Ovary (tissue), 9 donors: ENCODE results near the gene SRSF5. TPM values are rescaled to one million over a fixed set of nuclear protein-coding genes. Genes with fewer than 3 reads are reported as not detected.

Experiments used
- DNase-seq, 5 donors: peaks; one replicate each; pipeline ENCODE4 v3.0.0-alpha.2; 2019 to 2020
- H3K27ac ChIP-seq, 2 donors: fragments of 200-600 bp; one replicate each; pipeline versions ENCODE4 v1.5.1 to v1.8.0; 2019 to 2022
- H3K27me3 ChIP-seq: fragments of 200-600 bp; one replicate; pipeline ENCODE4 v1.8.0; 2022
- H3K36me3 ChIP-seq: fragments of 200-600 bp; sonication (generic); one replicate; pipeline ENCODE4 v1.5.1; 2019
- H3K4me1 ChIP-seq: one replicate; pipeline ENCODE4 v1.8.1; 2013; ENCODE audit warnings: mild to moderate bottlenecking, moderate library complexity; ENCODE audit not compliant: insufficient read depth
- H3K4me3 ChIP-seq: fragments of 200-600 bp; sonication (generic); one replicate; pipeline ENCODE4 v1.5.1; 2017
- H3K9me3 ChIP-seq, 2 donors: fragments of 200-600 bp in 1 of 2; sonication (generic) in 1 of 2; one replicate each; pipeline versions ENCODE4 v1.5.1 to v1.8.1; 2013 to 2019; ENCODE audit warnings: mild to moderate bottlenecking in 1 of 2, moderate library complexity in 1 of 2
- CTCF ChIP-seq, 3 donors: fragments of 450-650 bp in 2 of 3; fragments of 200-600 bp in 1 of 3; IDR thresholded peaks; one replicate each; pipeline versions ENCODE4 v1.5.1 to v1.8.0; 2016 to 2022; ENCODE audit warnings: antibody characterized with exemption in 3 of 3, mild to moderate bottlenecking in 1 of 3
- EP300 ChIP-seq: sonication (generic); formaldehyde crosslinking; IDR thresholded peaks from one replicate; pipeline ENCODE4 v1.6.1; 2017; ENCODE audit warnings: antibody characterized with exemption
- POLR2A ChIP-seq: fragments of 450-650 bp; IDR thresholded peaks from one replicate; pipeline ENCODE4 v1.6.1; 2017; ENCODE audit warnings: antibody characterized with exemption, mild to moderate bottlenecking, moderate library complexity
- WGBS, 3 donors: extraction: QIAGEN DNeasy Blood & Tissue Kit in 1 of 3; methylation state at CpG; one replicate each; pipeline versions ENCODE4 v1.1.5 to v1.1.7; 2013 to 2017; 5-methylcytosine and 5-hydroxymethylcytosine counted together
- intact Hi-C, 4 donors: fragments of 100-400 bp; cut with DNase I; formaldehyde crosslinking; loops; one replicate each; pipeline versions ENCODE4 v1.11.0 to v1.15.1; 2022 to 2023
- polyA plus RNA-seq, 2 donors: library from polyadenylated mRNA; stranded (reverse); fragments of 200-250 nt in 1 of 2; fragments of 350-450 nt in 1 of 2; fragmentation: Illumina TruSeq in 1 of 2; extraction: RNeasy Lipid Tissue Mini Kit (QIAGEN cat#74804) in 1 of 2; gene quantifications; one replicate each; pipeline ENCODE4 v1.2.3, GENCODE V29; 2013 to 2014
- total RNA-seq, 7 donors: library from RNA; depleted of rRNA in 2 of 7; stranded (reverse); fragments of >200 nt in 2 of 7; fragmentation: NEBNext Ultra II Directional in 3 of 7; extraction: Animal tissue kit (Norgen Biotek cat#: 25700) in 3 of 7; gene quantifications; one replicate each; pipeline versions ENCODE4 v1.1.0 to v1.2.4, GENCODE V29; 2016 to 2023
- donor health status: DM: no; HTN: no; CAD: no; lungs with moderate emphysema.
- donor health status: DM: no; HTN: no; CAD: no.
- donor health status: Bipolar disorder and iron deficiency.
- donor health status: DM: yes; HTN: yes; CAD: no.
- donor health status: DM: no; HTN: no; CAD: no.
- donor health status: DM: yes; HTN: yes; CAD: no.

Gene SRSF5
- total and polyA plus RNA-seq, 9 donors = 273 to 446 (median 327) TPM

GRCh38 chr14:69780952-69781351, 14.0 kb downstream of the SRSF5 start:
- no peak overlapping the region for H3K4me3 ChIP-seq
- intact Hi-C loops = no loop called here
- no peak for DNase-seq
- no peaks in the 10 kb centered on the region for H3K36me3 ChIP-seq
- TF ChIP-seq POLR2A (no peak), EP300 (no peak), CTCF (IDR thresholded peaks at IDR 0.05) (no peak)
- H3K27me3 ChIP-seq = no peaks in the 10 kb centered on the region
- H3K27ac ChIP-seq = no peak overlapping the region
- no peaks in the 10 kb centered on the region for H3K9me3 ChIP-seq
- H3K4me1 ChIP-seq = peaks cover 2% of the 10 kb centered on the region
- WGBS, 3 donors = 94 to 97% (median 96%) methylated on average over 3 of the region's 3 CpGs

- no peak for DNase-seq
- WGBS, 3 donors = 94 to 100% (median 95%) methylated on average over 1 of the region's 1 CpG
- H3K27me3 ChIP-seq = no peaks in the 10 kb centered on the region
- no peaks in the 10 kb centered on the region for H3K9me3 ChIP-seq
- no peak overlapping the region for H3K27ac ChIP-seq
- TF ChIP-seq CTCF (IDR thresholded peaks at IDR 0.05) (no peak), POLR2A (no peak), EP300 (no peak)
- H3K4me3 ChIP-seq = no peak overlapping the region
- H3K36me3 ChIP-seq = no peaks in the 10 kb centered on the region
- intact Hi-C loops = no loop called here
- no peaks in the 10 kb centered on the region for H3K4me1 ChIP-seq
Measured at GRCh38 chr14:69784942-69785341, 18.0 kb downstream of the SRSF5 start.

GRCh38 chr14:69786603-69787002, 19.7 kb downstream of the SRSF5 start:
- TF ChIP-seq POLR2A (no peak), CTCF (IDR thresholded peaks at IDR 0.05) (no peak), EP300 (no peak)
- Histone ChIP-seq H3K27ac (no peak overlapping the region), H3K9me3 (no peaks in the 10 kb centered on the region), H3K27me3 (no peaks in the 10 kb centered on the region), H3K4me3 (no peak overlapping the region), H3K4me1 (no peaks in the 10 kb centered on the region), H3K36me3 (no peaks in the 10 kb centered on the region)
- 91 to 96% (median 93%) methylated on average over 3 of the region's 3 CpGs for WGBS, 3 donors
- DNase-seq = no peak
- intact Hi-C loops = no loop called here

- H3K27ac ChIP-seq = no peak overlapping the region
- H3K4me1 ChIP-seq = no peaks in the 10 kb centered on the region
- DNase-seq = no peak
- TF ChIP-seq EP300 (no peak), POLR2A (no peak), CTCF (IDR thresholded peaks at IDR 0.05) (no peak)
- intact Hi-C loops = no loop called here
- no peaks in the 10 kb centered on the region for H3K27me3 ChIP-seq
- H3K4me3 ChIP-seq = no peak overlapping the region
- no peaks in the 10 kb centered on the region for H3K36me3 ChIP-seq
- H3K9me3 ChIP-seq = no peaks in the 10 kb centered on the region
Measured at GRCh38 chr14:69789118-69789640, 22.2 kb downstream of the SRSF5 start.
